Ishikawa (cell line): Measurements from ENCODE around the gene CEP68.

ENCODE experiments used
- CEBPB ChIP-seq: IDR thresholded peaks from 2 replicates; pipeline ENCODE4 v1.6.1; 2012
- CREB1 ChIP-seq: IDR thresholded peaks from 2 replicates; pipeline ENCODE4 v1.6.1; 2012; ENCODE audit warnings: low read depth
- EGR1 ChIP-seq: IDR thresholded peaks from 2 replicates; pipeline ENCODE4 v1.6.1; 2012
- EP300 ChIP-seq: IDR thresholded peaks from 2 replicates; pipeline ENCODE4 v1.6.1; 2012; ENCODE audit warnings: borderline replicate concordance
- FOXM1 ChIP-seq: IDR thresholded peaks from 2 replicates; pipeline ENCODE4 v1.6.1; 2012; ENCODE audit warnings: low read depth, borderline replicate concordance
- MAX ChIP-seq: IDR thresholded peaks from 2 replicates; pipeline ENCODE4 v1.6.1; 2012
- NFIC ChIP-seq: IDR thresholded peaks from 2 replicates; pipeline ENCODE4 v1.6.1; 2012
- RAD21 ChIP-seq: IDR thresholded peaks from 2 replicates; pipeline ENCODE4 v1.6.1; 2012; ENCODE audit warnings: low read depth
- REST ChIP-seq: IDR thresholded peaks from 2 replicates; pipeline ENCODE4 v1.6.1; 2012; ENCODE audit warnings: low read depth, mild to moderate bottlenecking
- TAF1 ChIP-seq: IDR thresholded peaks from 2 replicates; pipeline ENCODE4 v1.6.1; 2012; ENCODE audit warnings: low read depth, mild to moderate bottlenecking
- TCF12 ChIP-seq: IDR thresholded peaks from 2 replicates; pipeline ENCODE4 v1.6.1; 2012; ENCODE audit warnings: low read depth
- TEAD4 ChIP-seq: IDR thresholded peaks from 2 replicates; pipeline ENCODE4 v1.6.1; 2012
- USF1 ChIP-seq: IDR thresholded peaks from 2 replicates; pipeline ENCODE4 v1.6.1; 2012
- YY1 ChIP-seq: IDR thresholded peaks from 2 replicates; pipeline ENCODE4 v1.6.1; 2012; ENCODE audit warnings: low read depth
- ZBTB7A ChIP-seq: IDR thresholded peaks from 2 replicates; pipeline ENCODE4 v1.6.1; 2012; ENCODE audit warnings: low read depth

CEP68 gene

GRCh38 chr2:65064728-65065552 lies 8.7 kb downstream of the CEP68 start:
- TF ChIP-seq TEAD4, result no peak
- peak; percentile 52 for TF ChIP-seq RAD21

GRCh38 chr2:65067806-65068553 lies 11.8 kb downstream of the CEP68 start:
- TF ChIP-seq ZBTB7A, result no peak
- no peak for TF ChIP-seq TAF1
- no peak for TF ChIP-seq NFIC
- no peak for TF ChIP-seq USF1
- TF ChIP-seq TCF12, result no peak
- no peak for TF ChIP-seq EP300
- no peak for TF ChIP-seq EGR1
- TF ChIP-seq RAD21, result no peak
- no peak for TF ChIP-seq TEAD4
- no peak for TF ChIP-seq CREB1
- no peak for TF ChIP-seq REST
- TF ChIP-seq FOXM1, result no peak
- TF ChIP-seq YY1, result no peak
- no peak for TF ChIP-seq MAX
- no peak for TF ChIP-seq CEBPB

GRCh38 chr2:65069439-65069824 lies 13.2 kb downstream of the CEP68 start:
- TF ChIP-seq EGR1 (no peak), EP300 (no peak), REST (no peak), CREB1 (no peak), TCF12 (no peak), ZBTB7A (no peak), TEAD4 (no peak), RAD21 (no peak), YY1 (no peak), TAF1 (no peak), USF1 (no peak), NFIC (no peak), FOXM1 (no peak), MAX (no peak), CEBPB (no peak)

- TF ChIP-seq RAD21, result no peak
- TF ChIP-seq ZBTB7A, result no peak
- no peak for TF ChIP-seq EP300
- TF ChIP-seq TAF1, result no peak
- TF ChIP-seq EGR1, result no peak
- TF ChIP-seq REST, result no peak
- no peak for TF ChIP-seq CREB1
- no peak for TF ChIP-seq CEBPB
- TF ChIP-seq USF1, result no peak
- TF ChIP-seq FOXM1, result no peak
- TF ChIP-seq YY1, result no peak
- TF ChIP-seq TCF12, result no peak
These were observed 14.1 kb downstream of the CEP68 start for GRCh38 chr2:65070172-65070830.
